ENCODE results near the gene SLC12A3.
"Not testable (repeated sequence)": the region's sequence is repeated elsewhere in the genome, so short reads cannot be mapped to it uniquely, and the experiment has no call there.

Gene SLC12A3

GRCh38 chr16:56866955-56867830 is 2.2 kb downstream of the SLC12A3 start:
- peak in 1 of 2 donors; percentile 14 for DNase-seq (ENCODE audit: low read depth in 2 of 2, low spot score in 1 of 2)

GRCh38 chr16:56868175-56868574 is 3.2 kb downstream of the SLC12A3 start:
- no peak for DNase-seq (ENCODE audit: low read depth in 2 of 2, low spot score in 1 of 2)

GRCh38 chr16:56868766-56869165 is 3.8 kb downstream of the SLC12A3 start:
- not testable (repeated sequence) for DNase-seq (ENCODE audit: low read depth in 2 of 2, low spot score in 1 of 2)

- DNase-seq (ENCODE audit: low read depth in 2 of 2, low spot score in 1 of 2), result no peak
Observed at GRCh38 chr16:56869513-56870275, 4.7 kb downstream of the SLC12A3 start.

GRCh38 chr16:56870276-56870888 is 5.4 kb downstream of the SLC12A3 start:
- DNase-seq (ENCODE audit: low read depth in 2 of 2, low spot score in 1 of 2), result no peak

- DNase-seq (ENCODE audit: low read depth in 2 of 2, low spot score in 1 of 2), result no peak
Observed at GRCh38 chr16:56871172-56871593, 6.2 kb downstream of the SLC12A3 start.

- DNase-seq (ENCODE audit: low read depth in 2 of 2, low spot score in 1 of 2), result no peak
Observed at GRCh38 chr16:56872863-56873391, 7.9 kb downstream of the SLC12A3 start.

- no peak for DNase-seq (ENCODE audit: low read depth in 2 of 2, low spot score in 1 of 2)
Observed at GRCh38 chr16:56874800-56875199, 9.8 kb downstream of the SLC12A3 start.

GRCh38 chr16:56876048-56876447 is 11.0 kb downstream of the SLC12A3 start:
- no peak for DNase-seq (ENCODE audit: low read depth in 2 of 2, low spot score in 1 of 2)

- DNase-seq (ENCODE audit: low read depth in 2 of 2, low spot score in 1 of 2), result no peak
Observed at GRCh38 chr16:56877486-56878182, 12.6 kb downstream of the SLC12A3 start.

- no peak for DNase-seq (ENCODE audit: low read depth in 2 of 2, low spot score in 1 of 2)
Observed at GRCh38 chr16:56878282-56878854, 13.4 kb downstream of the SLC12A3 start.

GRCh38 chr16:56879276-56879675 is 14.3 kb downstream of the SLC12A3 start:
- DNase-seq (ENCODE audit: low read depth in 2 of 2, low spot score in 1 of 2), result no peak

GRCh38 chr16:56880176-56880575 is 15.2 kb downstream of the SLC12A3 start:
- DNase-seq (ENCODE audit: low read depth in 2 of 2, low spot score in 1 of 2), result no peak

- no peak for DNase-seq (ENCODE audit: low read depth in 2 of 2, low spot score in 1 of 2)
Observed at GRCh38 chr16:56880685-56881084, 15.7 kb downstream of the SLC12A3 start.

GRCh38 chr16:56882077-56882800 is 17.2 kb downstream of the SLC12A3 start:
- no peak for DNase-seq (ENCODE audit: low read depth in 2 of 2, low spot score in 1 of 2)

- DNase-seq (ENCODE audit: low read depth in 2 of 2, low spot score in 1 of 2), result no peak
Observed at GRCh38 chr16:56883586-56883985, 18.6 kb downstream of the SLC12A3 start.

GRCh38 chr16:56884026-56884582 is 19.1 kb downstream of the SLC12A3 start:
- DNase-seq (ENCODE audit: low read depth in 2 of 2, low spot score in 1 of 2), result no peak

- DNase-seq (ENCODE audit: low read depth in 2 of 2, low spot score in 1 of 2), result not testable (repeated sequence)
Observed at GRCh38 chr16:56884929-56885328, 19.9 kb downstream of the SLC12A3 start.

- no peak for DNase-seq (ENCODE audit: low read depth in 2 of 2, low spot score in 1 of 2)
Observed at GRCh38 chr16:56885446-56886162, 20.6 kb downstream of the SLC12A3 start.

Measured in stimulated activated CD8-positive, alpha-beta memory T cell treated with anti-CD3 and anti-CD28 coated beads, Interleukin-4, amount 100 ng/mL, for 4 hours (primary cell).